CD4-positive, alpha-beta T cell treated with Interleukin-10 for 1 hour (primary cell): ENCODE results near the gene AFDN.
"Not testable (repeated sequence)": the region's sequence is repeated elsewhere in the genome, so short reads cannot be mapped to it uniquely, and the experiment has no call there.

Experiments used
- DNase-seq: peaks from one replicate; pipeline ENCODE4 v3.0.0-alpha.2; 2020

AFDN gene

DNA sequence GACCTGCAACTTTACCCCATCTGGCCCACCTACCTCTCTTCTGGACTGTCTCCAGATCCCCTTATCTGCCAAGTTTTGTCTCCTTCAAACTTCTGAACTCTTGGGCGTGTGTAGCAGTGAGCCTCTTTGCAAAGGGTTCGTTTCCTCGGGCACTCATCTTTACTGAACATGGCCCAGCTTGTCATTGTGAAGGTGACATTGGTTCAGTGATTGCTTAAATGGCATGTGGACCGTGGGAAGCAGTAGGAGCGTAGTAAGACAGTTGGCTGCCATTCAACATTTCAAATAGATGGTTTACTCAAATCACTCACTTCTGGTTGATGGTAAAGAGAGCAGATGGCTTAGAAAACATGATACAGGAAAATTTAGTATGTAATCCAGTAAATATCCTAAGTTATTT lies 136.0 kb downstream of the AFDN start:
- no peak for DNase-seq

GRCh38 chr6:167963589-167964057 lies 136.9 kb downstream of the AFDN start:
- DNase-seq, result no peak

DNA sequence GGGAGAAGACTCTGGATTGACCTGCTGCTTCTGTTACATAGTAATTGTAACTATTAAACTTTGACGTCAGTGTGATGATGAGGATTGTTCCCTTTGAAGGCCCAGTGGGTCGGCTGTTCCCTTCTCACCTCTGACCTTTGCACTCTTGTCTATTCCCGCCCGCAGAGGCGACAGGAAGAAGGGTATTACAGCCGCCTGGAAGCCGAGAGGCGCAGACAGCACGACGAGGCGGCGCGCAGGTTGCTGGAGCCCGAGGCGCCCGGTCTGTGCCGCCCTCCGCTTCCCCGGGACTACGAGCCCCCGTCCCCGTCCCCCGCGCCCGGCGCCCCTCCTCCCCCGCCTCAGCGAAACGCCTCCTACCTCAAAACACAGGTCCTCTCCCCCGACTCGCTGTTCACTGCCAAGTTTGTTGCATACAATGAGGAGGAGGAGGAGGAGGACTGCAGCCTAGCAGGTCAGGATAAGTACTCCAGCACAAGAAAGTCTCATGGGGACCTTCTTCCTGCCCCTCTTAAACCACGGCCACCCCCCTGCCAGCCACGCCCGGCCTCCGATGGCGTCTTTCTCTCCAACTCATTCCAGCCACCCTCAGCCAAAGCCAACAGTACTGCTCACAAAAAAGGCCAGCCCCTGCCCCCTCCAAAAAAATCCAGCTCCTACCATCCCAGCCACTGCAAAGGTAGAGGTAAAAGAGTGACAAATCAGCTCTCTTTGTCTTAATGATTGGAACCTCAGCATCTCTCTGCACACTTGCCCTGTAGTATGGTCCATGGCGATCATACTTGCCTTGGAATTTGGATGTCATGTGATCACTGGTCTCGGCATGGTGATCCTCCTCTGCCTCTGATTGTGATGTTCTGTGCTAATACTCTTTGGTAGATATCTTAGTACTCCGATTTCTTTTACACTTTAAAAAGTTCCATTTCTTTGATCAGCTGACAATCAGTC lies 139.2 kb downstream of the AFDN start:
- no peak for DNase-seq

DNA sequence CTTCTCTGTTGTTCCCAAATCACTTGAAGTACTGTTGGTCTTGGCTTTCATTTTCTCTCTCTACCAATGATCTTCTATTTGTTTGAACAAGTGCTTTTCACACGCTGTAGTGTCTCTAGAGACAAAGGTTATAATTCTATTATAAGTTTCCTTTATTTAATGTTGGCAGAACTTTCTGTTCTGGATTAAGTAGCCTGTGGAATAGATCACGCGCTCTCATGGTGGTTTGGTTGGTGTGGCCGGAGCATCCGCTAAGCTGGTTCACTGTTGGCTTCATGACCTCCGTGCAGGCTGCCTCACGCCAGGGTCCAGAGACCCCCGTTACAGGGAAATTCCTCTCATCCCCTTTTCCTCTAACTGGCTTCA lies 139.8 kb downstream of the AFDN start:
- DNase-seq, result no peak

- no peak for DNase-seq
Measured at GRCh38 chr6:167968091-167968490, 141.4 kb downstream of the AFDN start.

DNA sequence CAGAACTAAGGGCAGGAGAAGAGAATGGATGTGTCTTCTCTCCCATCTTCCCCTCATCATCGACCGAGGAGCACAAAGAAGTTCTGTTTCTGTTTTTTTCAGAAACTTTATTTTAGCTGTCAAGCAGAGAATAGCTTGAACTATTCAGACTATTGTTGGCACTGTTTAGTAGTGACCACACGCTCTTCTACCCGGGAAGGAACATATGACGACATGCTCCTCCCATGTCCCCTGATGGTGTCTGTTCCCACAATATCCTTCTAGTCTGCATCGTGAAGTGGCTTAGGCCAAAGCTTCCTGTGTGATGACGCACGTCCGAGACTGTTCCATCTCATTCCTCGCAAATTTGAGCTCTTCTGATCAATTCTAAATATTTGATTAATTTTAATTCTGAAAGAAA lies 143.5 kb downstream of the AFDN start:
- DNase-seq, result no peak

DNA sequence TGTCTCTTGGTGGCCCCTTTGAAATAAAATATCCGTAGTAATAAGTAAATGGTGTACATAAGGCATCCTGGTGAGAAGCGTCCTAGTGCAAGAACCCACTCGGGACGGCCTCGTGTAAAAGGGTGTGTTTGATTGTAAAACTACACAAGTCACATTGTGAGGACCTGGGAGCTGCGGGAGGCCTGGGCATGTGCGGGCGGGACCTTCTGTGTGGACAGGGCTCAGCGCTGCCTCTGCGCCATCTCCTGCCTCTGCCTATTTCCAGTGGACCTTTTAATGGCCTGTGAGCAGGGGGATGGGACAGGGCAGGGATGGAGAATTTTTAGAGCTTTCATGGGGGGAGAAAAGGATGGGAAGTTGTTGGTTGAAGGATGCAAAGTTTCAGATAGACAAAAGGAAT lies 145.5 kb downstream of the AFDN start:
- no peak for DNase-seq

DNA sequence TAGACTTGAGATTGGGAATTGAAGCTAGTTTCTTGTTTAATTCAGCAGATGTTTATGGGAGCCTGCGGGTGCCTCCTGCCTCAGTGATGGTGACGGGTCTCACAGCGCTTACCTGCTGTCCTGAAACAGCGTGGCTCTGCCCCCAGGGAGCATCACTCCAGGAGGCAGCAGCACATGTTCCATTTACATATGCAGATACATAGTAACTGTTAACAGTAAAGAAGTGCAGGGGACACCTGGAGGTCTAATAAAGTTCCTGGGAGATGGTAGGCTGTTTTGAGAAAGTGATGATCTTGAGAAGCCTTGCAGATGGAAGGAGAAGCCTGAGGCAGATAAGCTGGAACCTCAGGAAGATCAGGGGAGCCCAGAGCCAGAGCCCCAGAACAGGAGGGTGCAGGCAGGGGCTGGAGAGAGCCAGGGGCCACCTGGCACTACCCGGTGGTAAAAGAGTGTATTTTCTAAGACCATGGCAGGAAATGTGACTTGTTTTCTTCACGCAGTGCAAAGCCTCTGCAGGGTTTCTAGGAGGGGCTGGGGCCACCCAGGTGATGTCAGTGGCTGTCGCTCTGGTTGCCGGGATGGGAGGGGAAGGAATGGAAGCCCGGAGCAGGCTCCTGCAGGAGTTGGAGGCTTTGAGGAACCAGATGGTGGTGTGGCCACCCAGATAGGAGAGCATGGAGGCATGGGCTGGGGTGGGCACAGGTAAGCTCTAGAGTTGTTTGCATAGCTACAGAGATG lies 146.6 kb downstream of the AFDN start:
- no peak for DNase-seq

GRCh38 chr6:167974640-167975344 lies 148.1 kb downstream of the AFDN start:
- no peak for DNase-seq

DNA sequence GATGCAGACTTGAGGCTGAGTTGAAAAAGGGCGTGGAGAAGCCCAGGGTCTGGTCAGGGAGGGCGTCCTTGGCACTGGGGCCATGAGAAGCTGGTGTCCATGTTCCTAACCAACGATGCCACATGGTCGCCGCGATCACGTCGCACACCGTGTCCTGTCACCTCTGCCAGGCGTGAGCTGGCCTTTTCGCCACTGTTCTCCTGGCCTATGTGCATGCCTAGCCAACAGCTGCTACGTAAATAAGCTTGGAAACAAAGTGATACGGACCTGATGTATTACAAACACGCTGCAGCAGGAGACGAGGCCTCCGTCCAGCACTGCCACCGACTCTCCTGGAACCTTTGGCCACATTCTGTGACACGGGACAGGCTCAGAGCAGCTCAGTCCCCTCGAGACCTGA lies 148.7 kb downstream of the AFDN start:
- DNase-seq, result no peak

- not testable (repeated sequence) for DNase-seq
Measured at GRCh38 chr6:167976116-167976657, 149.5 kb downstream of the AFDN start.

- no peak for DNase-seq
Measured at GRCh38 chr6:167976708-167977107, 150.0 kb downstream of the AFDN start.

GRCh38 chr6:167977717-167978467 lies 151.2 kb downstream of the AFDN start:
- no peak for DNase-seq

DNA sequence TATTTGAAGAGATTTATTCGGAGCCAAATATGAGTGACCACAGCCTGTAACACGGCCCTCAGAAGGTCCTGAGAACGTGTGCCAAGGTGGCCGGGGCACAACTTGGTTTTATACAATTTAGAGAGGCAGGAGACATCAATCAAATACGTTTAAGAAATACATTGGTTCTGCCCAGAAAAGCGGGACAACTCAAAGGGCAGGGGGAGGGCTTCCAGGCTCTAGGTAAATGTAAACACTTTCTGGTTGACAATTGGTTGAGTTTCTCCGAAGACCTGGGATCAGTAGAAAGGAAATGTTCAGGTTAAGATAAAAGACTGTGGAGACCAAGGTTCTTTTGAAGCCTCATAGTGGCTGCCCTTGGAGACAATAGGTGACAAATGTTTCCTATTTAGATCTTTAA lies 151.9 kb downstream of the AFDN start:
- no peak for DNase-seq

GRCh38 chr6:167979436-167980139 lies 152.9 kb downstream of the AFDN start:
- no peak for DNase-seq

DNA sequence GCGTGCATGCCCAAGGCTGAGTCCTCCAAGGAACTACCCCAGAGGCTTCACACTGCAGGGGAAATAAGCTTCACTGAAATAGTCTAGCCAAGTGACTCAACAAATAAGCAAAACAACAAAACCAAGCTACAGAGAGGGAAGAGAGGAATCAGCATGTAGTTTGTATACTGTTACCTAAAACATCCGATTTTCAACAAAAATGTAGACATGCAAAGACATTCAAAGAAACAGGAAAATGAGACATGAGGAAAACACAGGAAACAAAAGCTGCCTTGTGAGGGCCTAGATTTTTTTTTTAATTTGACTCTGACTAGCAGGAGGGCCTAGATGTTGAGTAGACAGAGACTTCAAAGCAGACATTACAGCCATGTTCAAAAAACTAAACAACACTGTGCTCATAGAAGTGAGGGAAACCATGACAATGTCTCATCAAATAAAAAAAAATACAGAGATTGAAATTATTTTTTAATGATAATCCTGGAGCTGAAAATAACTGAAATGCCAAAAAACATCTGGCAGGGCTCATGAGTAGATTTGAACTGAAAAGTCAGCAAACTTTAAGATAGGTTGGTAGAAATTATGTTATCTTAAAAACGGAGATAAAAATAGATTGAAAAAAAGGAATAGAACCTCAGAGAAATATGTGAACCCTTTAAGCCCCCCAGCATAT lies 154.3 kb downstream of the AFDN start:
- DNase-seq, result no peak

DNA sequence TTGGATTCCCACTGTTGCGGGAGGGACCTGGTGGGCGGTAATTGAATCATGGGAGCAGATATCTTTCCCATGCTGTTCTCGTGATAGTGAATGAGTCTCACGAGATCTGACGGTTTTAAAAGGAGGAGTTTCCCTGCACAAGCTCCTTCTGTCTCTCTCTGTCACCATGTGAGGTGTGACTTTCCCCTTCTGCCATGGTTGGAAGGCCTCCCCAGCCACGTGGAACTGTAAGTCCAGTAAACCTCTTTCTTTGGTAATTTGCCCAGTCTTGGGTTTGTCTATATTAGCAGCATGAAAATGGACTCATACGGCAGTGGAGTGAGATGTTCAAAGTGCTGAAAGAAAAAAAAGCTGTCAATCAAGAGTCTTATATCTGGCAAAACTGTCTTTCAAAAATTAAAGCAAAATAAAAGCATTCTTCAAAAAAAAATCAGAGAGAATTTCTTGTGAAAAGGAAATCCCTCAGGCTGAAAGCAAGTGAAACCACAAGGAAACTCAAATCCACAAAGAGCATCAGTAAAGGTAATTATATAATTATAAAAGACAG lies 155.3 kb downstream of the AFDN start:
- no peak for DNase-seq

GRCh38 chr6:167984144-167984719 lies 157.5 kb downstream of the AFDN start:
- no peak for DNase-seq

DNA sequence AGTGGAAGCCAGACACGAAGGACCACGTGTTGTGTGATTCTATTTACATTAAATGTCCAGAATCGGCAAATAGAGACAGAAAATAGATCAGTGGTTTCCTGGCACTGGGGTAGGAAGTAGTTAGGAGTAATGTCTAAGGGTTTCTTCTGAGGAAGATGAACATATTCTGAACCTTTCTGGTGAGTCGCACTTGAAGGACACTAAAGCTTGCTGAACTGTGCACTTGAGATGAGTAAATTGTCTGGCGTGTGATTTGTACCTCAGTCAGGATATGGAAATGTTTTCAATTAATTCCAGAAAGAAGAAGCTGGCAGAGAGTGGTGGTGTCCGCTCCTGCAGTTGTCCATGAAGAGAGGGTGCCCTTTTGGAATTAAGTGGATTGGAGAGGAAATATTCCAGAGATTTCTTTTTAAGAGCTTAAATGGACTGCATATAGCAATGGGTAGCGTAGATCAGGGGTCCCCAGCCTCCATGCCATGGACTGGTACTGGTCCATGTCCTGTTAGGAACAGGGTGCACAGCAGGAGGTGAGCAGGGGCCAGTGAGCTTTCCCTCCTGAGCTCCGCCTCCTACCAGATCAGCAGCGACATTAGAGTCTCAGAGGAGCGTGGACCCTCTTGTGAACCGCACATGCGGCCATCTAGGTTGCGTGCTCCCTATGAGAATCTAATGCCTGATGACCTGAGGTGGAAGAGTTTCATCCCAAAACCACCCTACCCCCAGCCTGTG lies 158.3 kb downstream of the AFDN start:
- no peak for DNase-seq
